Ishikawa (cell line): ENCODE results near the gene NOL9.

Source experiments
- CEBPB ChIP-seq: IDR thresholded peaks from 2 replicates; pipeline ENCODE4 v1.6.1; 2012
- CREB1 ChIP-seq: IDR thresholded peaks from 2 replicates; pipeline ENCODE4 v1.6.1; 2012; ENCODE audit warnings: low read depth
- EGR1 ChIP-seq: IDR thresholded peaks from 2 replicates; pipeline ENCODE4 v1.6.1; 2012
- EP300 ChIP-seq: IDR thresholded peaks from 2 replicates; pipeline ENCODE4 v1.6.1; 2012; ENCODE audit warnings: borderline replicate concordance
- FOXM1 ChIP-seq: IDR thresholded peaks from 2 replicates; pipeline ENCODE4 v1.6.1; 2012; ENCODE audit warnings: low read depth, borderline replicate concordance
- NFIC ChIP-seq: IDR thresholded peaks from 2 replicates; pipeline ENCODE4 v1.6.1; 2012
- RAD21 ChIP-seq: IDR thresholded peaks from 2 replicates; pipeline ENCODE4 v1.6.1; 2012; ENCODE audit warnings: low read depth
- TAF1 ChIP-seq: IDR thresholded peaks from 2 replicates; pipeline ENCODE4 v1.6.1; 2012; ENCODE audit warnings: low read depth, mild to moderate bottlenecking
- TCF12 ChIP-seq: IDR thresholded peaks from 2 replicates; pipeline ENCODE4 v1.6.1; 2012; ENCODE audit warnings: low read depth
- TEAD4 ChIP-seq: IDR thresholded peaks from 2 replicates; pipeline ENCODE4 v1.6.1; 2012
- YY1 ChIP-seq: IDR thresholded peaks from 2 replicates; pipeline ENCODE4 v1.6.1; 2012; ENCODE audit warnings: low read depth
- ZBTB7A ChIP-seq: IDR thresholded peaks from 2 replicates; pipeline ENCODE4 v1.6.1; 2012; ENCODE audit warnings: low read depth
- TF ChIP-seq, protein P1 (sequence below): IDR thresholded peaks from 2 replicates; pipeline ENCODE4 v1.6.1; 2012; ENCODE audit warnings: low read depth, mild to moderate bottlenecking
- TF ChIP-seq, protein P2 (sequence below): IDR thresholded peaks from 2 replicates; pipeline ENCODE4 v1.6.1; 2012
- TF ChIP-seq, protein P3 (sequence below): IDR thresholded peaks from 2 replicates; pipeline ENCODE4 v1.6.1; 2012

The NOL9 gene

DNA sequence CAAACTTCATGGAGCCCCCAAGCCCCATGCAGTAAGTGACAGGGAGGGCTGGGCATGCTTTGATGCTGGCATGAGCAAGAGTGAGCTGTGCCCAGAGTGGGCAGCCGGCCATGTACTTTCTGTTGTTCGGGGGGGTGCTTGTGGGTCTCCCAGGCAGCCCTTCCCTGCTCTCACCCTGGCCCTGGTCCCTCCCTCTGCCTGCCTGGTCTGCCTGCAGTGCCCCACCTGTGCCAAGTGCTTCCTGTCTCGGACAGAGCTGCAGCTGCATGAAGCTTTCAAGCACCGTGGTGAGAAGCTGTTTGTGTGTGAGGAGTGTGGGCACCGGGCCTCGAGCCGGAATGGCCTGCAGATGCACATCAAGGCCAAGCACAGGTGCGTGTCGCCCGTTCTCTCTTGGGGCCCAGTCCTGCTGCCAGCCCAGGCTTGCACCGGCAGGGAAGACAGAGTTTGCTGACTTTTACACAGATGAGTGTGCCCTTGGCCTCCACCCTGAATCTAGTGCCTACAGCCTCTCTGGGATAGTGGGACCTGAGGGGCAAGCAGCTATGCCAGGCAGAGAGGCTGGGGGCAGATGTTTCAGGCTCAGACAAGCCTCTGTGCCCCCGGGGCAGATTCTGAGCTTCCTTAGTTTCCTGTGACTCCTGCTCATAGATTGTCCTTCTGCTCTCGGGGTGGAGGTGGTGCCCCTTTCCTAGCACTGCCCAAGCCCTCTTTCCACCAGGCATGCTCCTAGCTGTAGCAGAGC lies 33.1 kb upstream of the NOL9 start:
- TF ChIP-seq TAF1 (no peak), TCF12 (no peak), FOXM1 (no peak), CEBPB (no peak), ZBTB7A (no peak), EGR1 (no peak)
- TF ChIP-seq, protein P1, sequence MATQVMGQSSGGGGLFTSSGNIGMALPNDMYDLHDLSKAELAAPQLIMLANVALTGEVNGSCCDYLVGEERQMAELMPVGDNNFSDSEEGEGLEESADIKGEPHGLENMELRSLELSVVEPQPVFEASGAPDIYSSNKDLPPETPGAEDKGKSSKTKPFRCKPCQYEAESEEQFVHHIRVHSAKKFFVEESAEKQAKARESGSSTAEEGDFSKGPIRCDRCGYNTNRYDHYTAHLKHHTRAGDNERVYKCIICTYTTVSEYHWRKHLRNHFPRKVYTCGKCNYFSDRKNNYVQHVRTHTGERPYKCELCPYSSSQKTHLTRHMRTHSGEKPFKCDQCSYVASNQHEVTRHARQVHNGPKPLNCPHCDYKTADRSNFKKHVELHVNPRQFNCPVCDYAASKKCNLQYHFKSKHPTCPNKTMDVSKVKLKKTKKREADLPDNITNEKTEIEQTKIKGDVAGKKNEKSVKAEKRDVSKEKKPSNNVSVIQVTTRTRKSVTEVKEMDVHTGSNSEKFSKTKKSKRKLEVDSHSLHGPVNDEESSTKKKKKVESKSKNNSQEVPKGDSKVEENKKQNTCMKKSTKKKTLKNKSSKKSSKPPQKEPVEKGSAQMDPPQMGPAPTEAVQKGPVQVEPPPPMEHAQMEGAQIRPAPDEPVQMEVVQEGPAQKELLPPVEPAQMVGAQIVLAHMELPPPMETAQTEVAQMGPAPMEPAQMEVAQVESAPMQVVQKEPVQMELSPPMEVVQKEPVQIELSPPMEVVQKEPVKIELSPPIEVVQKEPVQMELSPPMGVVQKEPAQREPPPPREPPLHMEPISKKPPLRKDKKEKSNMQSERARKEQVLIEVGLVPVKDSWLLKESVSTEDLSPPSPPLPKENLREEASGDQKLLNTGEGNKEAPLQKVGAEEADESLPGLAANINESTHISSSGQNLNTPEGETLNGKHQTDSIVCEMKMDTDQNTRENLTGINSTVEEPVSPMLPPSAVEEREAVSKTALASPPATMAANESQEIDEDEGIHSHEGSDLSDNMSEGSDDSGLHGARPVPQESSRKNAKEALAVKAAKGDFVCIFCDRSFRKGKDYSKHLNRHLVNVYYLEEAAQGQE = no peak

DNA sequence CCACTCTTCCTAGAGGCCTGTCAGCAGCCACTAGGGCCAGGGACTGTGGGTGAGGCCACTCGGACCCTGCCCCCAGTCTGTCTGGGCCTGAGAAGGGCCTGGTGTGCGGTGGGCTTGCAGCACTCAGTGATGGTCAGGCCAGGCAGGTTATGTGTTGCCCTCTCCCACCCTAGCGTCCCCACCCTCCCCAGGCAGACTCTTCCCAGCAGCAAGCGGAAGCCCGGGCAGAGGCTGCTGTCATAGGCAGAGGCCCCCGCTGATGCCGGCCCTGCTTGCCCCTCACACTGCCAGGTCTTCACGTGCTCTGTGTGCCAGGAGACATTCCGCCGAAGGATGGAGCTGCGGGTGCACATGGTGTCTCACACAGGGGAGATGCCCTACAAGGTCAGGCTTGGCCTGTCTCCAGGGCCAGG lies 32.1 kb upstream of the NOL9 start:
- TF ChIP-seq, protein P2, sequence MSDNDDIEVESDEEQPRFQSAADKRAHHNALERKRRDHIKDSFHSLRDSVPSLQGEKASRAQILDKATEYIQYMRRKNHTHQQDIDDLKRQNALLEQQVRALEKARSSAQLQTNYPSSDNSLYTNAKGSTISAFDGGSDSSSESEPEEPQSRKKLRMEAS = no peak
- TF ChIP-seq EP300 = no peak
- TF ChIP-seq TEAD4 = no peak
- TF ChIP-seq NFIC = no peak
- TF ChIP-seq, protein P1 = no peak
- no peak for TF ChIP-seq CEBPB
- TF ChIP-seq, protein P3, sequence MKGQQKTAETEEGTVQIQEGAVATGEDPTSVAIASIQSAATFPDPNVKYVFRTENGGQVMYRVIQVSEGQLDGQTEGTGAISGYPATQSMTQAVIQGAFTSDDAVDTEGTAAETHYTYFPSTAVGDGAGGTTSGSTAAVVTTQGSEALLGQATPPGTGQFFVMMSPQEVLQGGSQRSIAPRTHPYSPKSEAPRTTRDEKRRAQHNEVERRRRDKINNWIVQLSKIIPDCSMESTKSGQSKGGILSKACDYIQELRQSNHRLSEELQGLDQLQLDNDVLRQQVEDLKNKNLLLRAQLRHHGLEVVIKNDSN = no peak
- no peak for TF ChIP-seq RAD21
- TF ChIP-seq ZBTB7A = no peak
- TF ChIP-seq FOXM1 = no peak
- TF ChIP-seq EGR1 = no peak
- no peak for TF ChIP-seq YY1
- no peak for TF ChIP-seq CREB1
- no peak for TF ChIP-seq TAF1
- TF ChIP-seq TCF12 = no peak

DNA sequence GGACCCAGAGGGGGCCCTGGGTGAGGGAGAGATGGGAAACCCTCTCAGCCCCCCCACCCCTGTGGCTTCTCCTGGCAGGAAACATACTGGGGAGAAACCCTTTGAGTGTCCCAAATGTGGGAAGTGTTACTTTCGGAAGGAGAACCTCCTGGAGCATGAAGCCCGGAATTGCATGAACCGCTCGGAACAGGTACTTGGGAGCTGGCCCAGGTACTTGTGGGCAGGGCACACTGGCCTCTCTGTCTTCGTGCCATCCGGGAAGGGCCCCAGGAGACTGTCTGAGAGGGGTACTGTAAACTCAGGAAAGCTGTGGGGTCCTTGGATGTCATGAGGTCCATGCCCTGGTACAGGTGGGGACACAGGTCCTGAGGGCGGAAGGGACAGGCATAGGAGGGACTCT lies 31.5 kb upstream of the NOL9 start:
- TF ChIP-seq ZBTB7A (no peak), TCF12 (no peak), EGR1 (no peak), EP300 (no peak), TAF1 (no peak), TEAD4 (no peak), CEBPB (no peak), CREB1 (no peak), RAD21 (no peak), YY1 (no peak)
- TF ChIP-seq, protein P3 = no peak
- TF ChIP-seq, protein P2 = no peak
- TF ChIP-seq, protein P1 = no peak

DNA sequence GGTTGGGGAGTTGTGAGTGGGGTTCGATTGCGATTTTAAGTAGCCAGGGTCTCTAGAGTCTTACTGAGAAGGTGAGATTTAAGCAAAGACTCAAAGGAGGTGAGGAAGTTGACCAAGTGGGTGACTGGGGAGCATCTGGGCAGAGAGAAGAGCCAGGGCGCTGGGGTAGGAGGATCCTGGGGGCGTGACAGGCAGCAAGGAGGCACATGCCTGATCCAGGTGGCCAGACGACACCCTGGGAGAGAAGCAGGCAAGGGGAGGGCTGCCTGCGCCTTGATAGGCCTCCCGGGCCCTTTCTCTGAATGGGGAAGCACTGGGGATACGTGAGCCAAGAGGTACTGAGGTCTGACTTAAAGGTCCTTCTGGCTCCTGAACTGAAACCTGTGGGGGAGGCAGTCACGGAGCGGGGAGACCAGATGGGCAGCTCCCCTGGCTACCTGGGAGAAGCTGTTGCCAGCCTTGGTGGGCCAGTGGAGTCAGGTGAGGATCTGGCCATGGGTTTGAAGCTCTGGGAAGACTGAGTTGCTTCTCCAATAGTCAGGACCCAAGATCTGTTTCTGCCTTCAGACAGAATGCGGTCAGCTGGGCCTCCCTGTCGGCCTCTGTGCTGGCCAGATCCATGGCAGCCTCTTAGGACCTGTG lies 30.9 kb upstream of the NOL9 start:
- TF ChIP-seq EP300 (no peak), YY1 (no peak), NFIC (no peak), TEAD4 (no peak), TAF1 (no peak), CREB1 (no peak), TCF12 (no peak), RAD21 (no peak), ZBTB7A (no peak), EGR1 (no peak), CEBPB (no peak), FOXM1 (no peak)
- TF ChIP-seq, protein P3 = no peak
- TF ChIP-seq, protein P1 = no peak
- TF ChIP-seq, protein P2 = no peak
